ENCODE data around the gene MINAR1.

DNA sequence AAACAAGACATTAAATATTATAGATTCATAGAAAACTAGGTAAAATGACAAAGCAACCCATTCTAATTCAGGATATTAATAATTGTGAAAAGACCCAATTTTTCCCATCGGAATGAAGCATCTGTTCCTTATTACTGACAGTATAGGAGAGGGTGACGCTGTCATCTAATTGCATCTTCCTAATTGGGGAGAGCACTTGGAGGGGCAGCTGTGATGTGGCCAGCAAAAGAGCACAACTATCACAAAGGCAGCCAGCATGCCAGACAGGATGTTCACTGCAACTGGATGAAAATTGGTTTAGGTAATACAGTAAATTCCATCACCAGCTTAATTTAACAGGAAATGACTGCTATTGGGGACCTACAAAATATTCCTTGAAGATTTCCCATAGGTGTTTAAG, 21.9 kb upstream of the MINAR1 start:
- TF ChIP-seq CTCF (IDR thresholded peaks at IDR 0.05; ENCODE audit: low read length) (no peak), EZH2 (IDR thresholded peaks at IDR 0.05; ENCODE audit: borderline replicate concordance, low read length) (no peak)

Data from OCI-LY1 (cell line).